SU-DHL-6 (cell line): ENCODE data around the gene TMEM81.

Experiments used
- CTCF ChIP-seq: fragments of 200-600 bp; sonication (generic); IDR thresholded peaks from one replicate; pipeline ENCODE4 v1.5.1; 2017; ENCODE audit warnings: antibody characterized with exemption, mild to moderate bottlenecking, low read length, moderate library complexity; ENCODE audit not compliant: insufficient read depth, poor library complexity, severe bottlenecking
- EZH2phosphoT487 ChIP-seq: fragments of 200-600 bp; sonication (generic), shearing (Covaris generic); conservative IDR thresholded peaks from 2 replicates; pipeline ENCODE4 v1.6.1; 2018; ENCODE audit warnings: mild to moderate bottlenecking, antibody characterized with exemption, low read length, moderate library complexity, mixed read lengths

GRCh38 chr1:205053296-205053695 lies 31.0 kb downstream of the TMEM81 start:
- TF ChIP-seq CTCF = no peak
- TF ChIP-seq EZH2phosphoT487 = no peak
